Left renal pelvis (tissue), 4 donors: ENCODE measurements around the gene RALB. TPM values are rescaled to one million over a fixed set of nuclear protein-coding genes. Genes with fewer than 3 reads are reported as not detected.
"Not testable (repeated sequence)": the region's sequence is repeated elsewhere in the genome, so short reads cannot be mapped to it uniquely, and the experiment has no call there.

Source experiments
- DNase-seq, 4 donors: peaks; one replicate each; pipeline ENCODE4 v3.0.0-alpha.2; 2013; ENCODE audit warnings: low read depth in 4 of 4, low spot score in 3 of 4
- polyA plus RNA-seq, 4 donors: library from polyadenylated mRNA; unstranded; fragments of 120-200 nt; gene quantifications; one replicate each; pipeline ENCODE4 v1.2.1, GENCODE V29; 2013; ENCODE audit not compliant: insufficient read length in 4 of 4

Gene RALB
- polyA plus RNA-seq, 4 donors = 72.0 to 81.6 (median 75.9) TPM

- no peak for DNase-seq
Observed at GRCh38 chr2:120313695-120314615, 61.3 kb downstream of the RALB start.

DNA sequence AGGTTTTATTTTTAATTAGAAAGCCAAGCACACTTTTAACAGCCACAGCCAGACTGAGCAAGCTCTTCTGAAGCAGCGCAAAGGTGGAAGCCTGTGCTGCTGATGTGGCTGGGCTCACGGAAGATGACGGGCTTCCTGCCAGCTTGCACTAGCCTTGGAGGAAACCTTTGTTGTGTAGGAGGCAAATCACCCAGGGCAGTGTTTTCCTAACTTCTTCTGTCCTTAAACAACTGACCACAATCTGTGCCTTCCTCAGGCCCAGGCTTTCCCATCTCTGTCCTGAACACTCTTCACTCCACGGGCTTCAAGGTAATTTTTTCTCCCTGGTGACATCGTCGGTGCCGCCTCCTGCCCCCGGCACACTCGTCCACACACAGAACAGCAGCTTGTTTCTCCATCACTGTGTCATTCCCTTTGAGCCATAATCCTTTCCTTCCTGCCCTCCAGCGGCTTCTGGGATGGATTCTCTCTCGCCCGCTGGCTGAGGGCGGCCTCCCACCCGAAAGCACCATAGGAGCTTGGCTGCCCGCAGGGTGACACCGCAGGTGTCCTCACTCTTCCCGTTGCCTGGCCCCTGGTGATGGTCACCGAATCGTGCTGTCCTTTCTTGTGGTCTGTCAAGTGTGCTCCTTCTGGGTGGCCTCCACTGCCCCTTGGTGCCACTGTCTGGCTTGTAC, 62.2 kb downstream of the RALB start:
- DNase-seq = no peak

DNA sequence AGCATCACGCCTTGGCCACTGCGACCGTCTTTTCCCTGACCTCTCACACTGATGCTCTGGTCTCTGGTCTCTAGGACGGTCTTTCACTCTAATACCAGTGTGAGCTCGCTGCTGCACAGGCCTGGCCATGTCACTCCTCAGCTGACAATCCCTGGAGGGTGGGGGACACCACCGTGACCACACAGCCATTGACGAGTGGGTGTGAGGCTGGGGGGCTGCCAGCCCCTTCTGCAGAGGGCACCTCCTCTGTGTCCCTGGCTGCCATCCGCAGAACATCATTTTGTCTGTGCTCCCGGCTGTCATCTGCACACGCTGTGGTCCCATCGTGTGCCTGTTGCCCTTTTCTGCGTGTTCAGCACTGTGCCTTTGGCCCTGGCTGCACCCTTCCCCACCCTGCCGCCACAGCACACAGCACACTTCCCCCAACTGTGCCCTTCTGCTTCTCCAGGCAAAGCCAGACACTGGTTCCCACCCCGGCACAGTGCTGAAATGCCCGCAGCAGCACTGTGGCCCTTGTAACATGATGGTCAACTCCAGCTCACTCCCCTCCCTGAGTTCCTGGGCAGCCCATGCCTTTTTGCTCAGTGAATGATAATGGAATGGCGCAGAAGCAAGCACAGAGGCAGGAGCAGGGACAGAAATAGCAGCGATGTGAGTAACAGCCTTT, 62.8 kb downstream of the RALB start:
- DNase-seq = no peak

- no peak for DNase-seq
Observed at GRCh38 chr2:120316071-120316470, 63.4 kb downstream of the RALB start.

- no peak for DNase-seq
Observed at GRCh38 chr2:120316528-120317179, 64.0 kb downstream of the RALB start.

DNA sequence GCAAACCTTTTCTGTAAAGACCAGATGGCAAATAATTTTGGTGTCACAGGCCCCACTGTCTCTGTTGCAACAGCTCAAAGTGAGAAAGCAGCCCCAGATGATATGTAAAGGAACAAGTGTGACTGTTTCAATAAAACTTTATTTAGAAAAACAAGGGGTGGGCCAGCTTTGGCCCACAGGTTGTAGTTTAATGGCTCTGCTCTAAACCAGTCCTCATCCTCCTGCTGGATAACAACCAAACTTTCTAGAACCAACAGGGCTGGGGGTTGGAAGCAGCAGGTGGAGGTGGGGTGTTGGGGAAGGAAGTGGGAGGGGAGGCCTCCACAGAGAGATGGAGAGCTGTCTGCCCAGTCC, 64.5 kb downstream of the RALB start:
- no peak for DNase-seq

- DNase-seq = no peak
Observed at GRCh38 chr2:120317916-120318315, 65.3 kb downstream of the RALB start.

GRCh38 chr2:120318626-120319025, 66.0 kb downstream of the RALB start:
- DNase-seq = no peak

DNA sequence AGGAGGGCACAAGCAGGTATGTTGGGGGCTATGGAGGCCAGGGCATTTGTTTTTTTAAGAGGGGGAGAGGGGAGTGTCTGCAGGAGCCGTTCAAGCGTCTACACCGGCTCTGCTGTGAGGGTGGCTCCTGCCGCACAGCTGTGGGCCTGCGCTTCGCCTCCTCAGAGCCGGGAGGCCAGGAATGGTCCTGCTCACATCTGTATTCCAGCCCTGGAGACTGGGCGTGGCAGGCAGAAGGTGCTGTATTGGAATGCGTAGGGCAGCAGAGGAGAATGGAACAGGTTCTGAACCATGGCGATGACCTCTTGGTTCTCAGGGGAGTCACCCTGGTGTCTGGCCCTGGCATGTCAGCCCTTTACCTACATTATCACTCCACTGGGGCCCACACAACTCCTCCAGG, 66.5 kb downstream of the RALB start:
- no peak for DNase-seq

DNA sequence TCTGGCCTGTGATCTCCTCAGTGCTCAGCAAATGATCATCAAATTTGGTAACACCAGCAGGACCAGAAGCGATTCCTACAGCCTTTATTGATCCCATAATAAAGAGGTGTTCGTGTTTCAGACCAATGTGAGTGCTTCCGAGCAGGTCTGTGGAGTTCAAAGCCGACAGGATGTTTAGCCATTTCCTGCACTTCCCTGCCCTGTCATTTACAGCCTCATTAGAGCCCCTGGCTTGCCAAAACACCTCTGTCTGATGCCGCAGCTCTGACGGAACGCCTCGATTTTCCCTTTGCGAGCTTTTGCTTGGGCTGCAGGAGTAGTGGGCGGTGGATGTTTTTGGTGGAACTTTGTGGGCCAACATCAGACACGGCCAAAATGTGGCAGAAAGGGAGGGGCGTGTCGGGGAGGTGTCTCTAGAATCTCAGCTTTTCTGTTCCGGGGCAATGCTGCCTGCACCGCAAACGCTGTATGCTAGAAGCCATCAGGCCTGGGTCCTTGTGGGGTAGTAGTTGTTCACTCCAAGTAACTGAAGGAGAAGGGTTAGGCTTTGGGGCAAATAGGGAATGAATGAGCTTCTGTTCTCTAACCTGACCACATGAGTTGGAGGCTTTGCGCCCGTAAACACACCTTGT, 67.2 kb downstream of the RALB start:
- DNase-seq = no peak

- DNase-seq = no peak
Observed at GRCh38 chr2:120320318-120320851, 67.7 kb downstream of the RALB start.

GRCh38 chr2:120320887-120321556, 68.4 kb downstream of the RALB start:
- not testable (repeated sequence) for DNase-seq

DNA sequence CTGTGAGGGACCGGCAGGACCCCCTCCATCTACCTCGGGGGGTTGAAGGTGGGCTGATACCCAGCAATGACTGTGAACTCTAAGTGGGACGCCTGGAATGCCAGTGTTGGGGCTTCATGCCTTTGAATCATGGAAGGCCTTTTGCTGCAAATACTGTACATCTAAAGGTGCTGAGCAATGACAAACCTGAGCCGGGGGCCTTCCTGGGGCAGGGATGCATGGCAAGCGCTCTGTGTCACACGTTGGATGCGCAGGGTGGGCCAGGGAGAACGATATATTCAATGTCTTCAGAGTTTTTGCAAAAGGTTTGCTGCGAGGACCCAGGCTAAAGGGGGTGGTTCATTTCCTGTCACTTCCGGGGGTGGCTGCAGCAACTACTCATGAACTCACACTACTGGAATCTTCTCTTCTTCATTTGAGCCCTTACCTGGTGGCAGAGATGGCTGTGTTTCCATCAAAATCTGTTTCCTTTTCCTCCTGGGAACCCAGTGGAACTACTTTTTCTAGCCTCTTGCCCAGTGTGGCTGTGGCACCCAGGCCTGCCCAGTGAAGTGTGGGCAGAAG, 69.2 kb downstream of the RALB start:
- DNase-seq = no peak

DNA sequence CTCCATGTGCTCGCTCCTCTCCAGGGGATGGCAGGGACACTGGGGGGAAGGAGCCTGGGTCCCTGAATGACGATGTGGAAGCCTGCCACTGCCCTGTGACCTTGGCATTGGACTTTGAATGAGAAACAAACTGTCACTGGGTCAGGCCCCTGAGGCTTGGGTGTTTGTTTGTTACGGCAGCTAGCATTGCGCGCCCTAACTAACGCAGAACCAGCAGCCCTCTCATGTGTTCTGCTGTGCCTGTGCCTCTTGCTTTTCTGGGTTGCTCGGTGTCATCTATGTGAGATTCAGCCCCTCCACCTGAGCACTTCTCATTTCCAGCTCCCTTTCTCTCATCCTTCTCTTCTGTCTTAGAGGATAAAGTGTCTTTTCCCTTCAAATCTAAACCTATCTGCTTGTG, 69.7 kb downstream of the RALB start:
- DNase-seq = no peak

DNA sequence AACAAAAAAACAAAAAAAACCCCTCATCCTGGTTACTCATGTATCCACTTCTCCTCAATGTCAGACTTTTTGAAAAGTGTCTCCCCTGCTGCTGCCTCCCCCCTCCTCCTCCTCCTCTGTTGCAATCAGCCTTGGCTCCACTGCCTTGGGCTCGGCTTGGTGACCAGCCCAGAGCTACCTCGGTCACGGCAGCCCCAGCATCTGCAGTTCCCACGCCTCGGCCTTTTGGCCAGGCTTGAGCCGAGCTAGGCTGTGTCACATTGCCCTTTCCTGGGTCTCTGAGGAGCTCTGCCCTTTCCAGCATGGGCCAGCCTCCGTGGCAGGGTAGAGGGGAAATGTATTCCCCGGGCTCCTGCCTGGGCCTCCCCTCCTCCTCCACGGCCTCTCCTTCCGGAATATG, 70.6 kb downstream of the RALB start:
- no peak for DNase-seq

DNA sequence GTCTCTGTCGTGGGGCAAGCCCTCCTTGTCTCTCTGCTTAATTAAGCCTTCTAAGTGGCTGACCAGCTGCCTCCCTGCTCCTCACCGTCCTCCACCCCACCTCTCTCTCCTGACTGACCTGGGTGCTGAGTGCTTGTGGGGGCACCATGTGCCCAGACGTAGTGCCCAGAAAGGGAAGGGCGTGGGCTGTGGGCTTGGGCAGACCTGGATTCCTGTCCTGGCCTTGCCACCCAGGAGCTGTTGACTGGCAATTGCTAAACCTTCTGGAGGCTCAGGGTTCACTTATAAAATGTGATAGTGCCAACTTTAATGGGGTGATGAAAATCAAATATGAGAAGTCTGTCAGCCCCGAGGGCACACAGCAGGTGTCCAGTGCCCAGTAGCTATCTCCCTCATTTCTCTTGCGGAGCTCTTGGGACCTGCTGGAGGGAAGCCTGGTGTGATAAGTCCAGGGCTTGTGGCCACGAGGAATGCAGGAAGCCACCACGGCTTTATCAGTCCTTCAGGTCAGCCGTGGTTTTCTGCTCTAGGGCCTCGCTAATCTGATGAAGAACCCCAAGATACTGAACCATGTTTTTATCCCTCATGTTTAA, 71.3 kb downstream of the RALB start:
- DNase-seq = no peak

GRCh38 chr2:120324933-120325332, 72.3 kb downstream of the RALB start:
- DNase-seq = no peak

DNA sequence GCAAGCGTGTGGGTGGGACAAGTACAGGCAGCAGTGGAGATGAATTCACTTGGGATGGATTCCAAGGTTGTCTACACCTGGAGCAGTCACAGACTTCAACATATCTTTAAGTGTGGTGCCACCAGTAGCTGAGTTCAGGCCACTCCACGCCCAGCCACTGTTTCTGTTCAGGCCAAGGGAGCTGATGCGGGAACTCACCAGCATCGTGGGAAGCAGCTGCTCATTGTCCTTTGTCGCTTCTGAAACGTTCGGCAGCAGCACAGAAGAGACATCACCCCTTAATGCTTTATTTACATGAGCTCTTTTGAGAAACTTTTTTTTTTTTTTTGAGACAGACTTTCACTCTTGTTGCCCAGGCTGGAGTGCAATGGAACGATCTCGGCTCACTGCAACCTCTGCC, 73.4 kb downstream of the RALB start:
- DNase-seq = no peak
